Left forelimb (tissue), 1 donor: ENCODE results near the gene AKT1.
"Not testable (repeated sequence)": the region's sequence is repeated elsewhere in the genome, so short reads cannot be mapped to it uniquely, and the experiment has no call there.

Source experiments
- DNase-seq: peaks from one replicate; pipeline ENCODE4 v3.0.0-alpha.2; 2018; ENCODE audit warnings: low spot score

The AKT1 gene

GRCh38 chr14:104753528-104754212 lies 41.9 kb downstream of the AKT1 start:
- no peak for DNase-seq

GRCh38 chr14:104752735-104753527 lies 42.6 kb downstream of the AKT1 start, which contains the start of gene SIVA1:
TSS of gene SIVA1 (plus strand) at chr14:104753147. CDS start at chr14:104753202, 55 bp downstream.
- DNase-seq, result peak; percentile 100

- DNase-seq, result no peak
These were observed 43.2 kb downstream of the AKT1 start for GRCh38 chr14:104752423-104752734.

GRCh38 chr14:104751539-104752422 lies 43.8 kb downstream of the AKT1 start:
- no peak for DNase-seq

GRCh38 chr14:104750753-104751057 lies 44.8 kb downstream of the AKT1 start:
- not testable (repeated sequence) for DNase-seq

- DNase-seq, result no peak
These were observed 45.3 kb downstream of the AKT1 start for GRCh38 chr14:104750056-104750752.

GRCh38 chr14:104749111-104749649 lies 46.4 kb downstream of the AKT1 start:
- DNase-seq, result no peak

GRCh38 chr14:104747876-104748275 lies 47.7 kb downstream of the AKT1 start:
- no peak for DNase-seq

- DNase-seq, result no peak
These were observed 48.5 kb downstream of the AKT1 start for GRCh38 chr14:104746934-104747481.

- no peak for DNase-seq
These were observed 49.4 kb downstream of the AKT1 start for GRCh38 chr14:104746071-104746545.

GRCh38 chr14:104745431-104745830 lies 50.1 kb downstream of the AKT1 start:
- DNase-seq, result no peak

- no peak for DNase-seq
These were observed 51.1 kb downstream of the AKT1 start for GRCh38 chr14:104744484-104744883.

- DNase-seq, result no peak
These were observed 51.8 kb downstream of the AKT1 start for GRCh38 chr14:104743461-104744380.

- no peak for DNase-seq
These were observed 52.7 kb downstream of the AKT1 start for GRCh38 chr14:104742586-104743455.

GRCh38 chr14:104741803-104742251 lies 53.7 kb downstream of the AKT1 start:
- no peak for DNase-seq

- no peak for DNase-seq
These were observed 54.3 kb downstream of the AKT1 start for GRCh38 chr14:104741108-104741802.

- no peak for DNase-seq
These were observed 55.7 kb downstream of the AKT1 start for GRCh38 chr14:104739546-104740516.
